Measurements from ENCODE around the gene ABHD10.

DNA sequence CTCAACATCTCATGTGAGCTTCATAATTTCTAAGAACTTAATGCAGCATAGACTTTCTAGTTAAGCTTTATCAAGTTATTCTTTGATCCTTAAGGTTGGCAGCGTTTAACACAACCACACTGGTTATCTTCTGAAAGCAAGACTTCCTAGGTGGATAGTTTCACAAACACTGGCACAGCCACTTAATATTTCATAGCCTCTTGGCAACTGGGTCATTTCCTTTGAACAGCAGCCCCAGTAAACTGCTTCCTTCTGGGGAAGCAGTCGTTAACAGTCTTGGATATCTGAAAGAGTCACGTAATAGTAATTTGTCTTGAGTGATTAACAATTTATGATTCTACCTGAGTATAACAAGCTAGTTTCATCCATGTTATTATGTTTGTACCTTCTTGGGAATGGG, 45.9 kb upstream of the ABHD10 start:
- TF ChIP-seq POLR2A (IDR thresholded peaks at IDR 0.05): no peak
- TF ChIP-seq, protein P1, sequence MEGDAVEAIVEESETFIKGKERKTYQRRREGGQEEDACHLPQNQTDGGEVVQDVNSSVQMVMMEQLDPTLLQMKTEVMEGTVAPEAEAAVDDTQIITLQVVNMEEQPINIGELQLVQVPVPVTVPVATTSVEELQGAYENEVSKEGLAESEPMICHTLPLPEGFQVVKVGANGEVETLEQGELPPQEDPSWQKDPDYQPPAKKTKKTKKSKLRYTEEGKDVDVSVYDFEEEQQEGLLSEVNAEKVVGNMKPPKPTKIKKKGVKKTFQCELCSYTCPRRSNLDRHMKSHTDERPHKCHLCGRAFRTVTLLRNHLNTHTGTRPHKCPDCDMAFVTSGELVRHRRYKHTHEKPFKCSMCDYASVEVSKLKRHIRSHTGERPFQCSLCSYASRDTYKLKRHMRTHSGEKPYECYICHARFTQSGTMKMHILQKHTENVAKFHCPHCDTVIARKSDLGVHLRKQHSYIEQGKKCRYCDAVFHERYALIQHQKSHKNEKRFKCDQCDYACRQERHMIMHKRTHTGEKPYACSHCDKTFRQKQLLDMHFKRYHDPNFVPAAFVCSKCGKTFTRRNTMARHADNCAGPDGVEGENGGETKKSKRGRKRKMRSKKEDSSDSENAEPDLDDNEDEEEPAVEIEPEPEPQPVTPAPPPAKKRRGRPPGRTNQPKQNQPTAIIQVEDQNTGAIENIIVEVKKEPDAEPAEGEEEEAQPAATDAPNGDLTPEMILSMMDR (IDR thresholded peaks at IDR 0.05): no peak
